ENCODE data around the gene EIF4G1.
A peak's percentile ranks its signal among the peaks of the same experiment; 100 is the strongest.

Gene EIF4G1

DNA sequence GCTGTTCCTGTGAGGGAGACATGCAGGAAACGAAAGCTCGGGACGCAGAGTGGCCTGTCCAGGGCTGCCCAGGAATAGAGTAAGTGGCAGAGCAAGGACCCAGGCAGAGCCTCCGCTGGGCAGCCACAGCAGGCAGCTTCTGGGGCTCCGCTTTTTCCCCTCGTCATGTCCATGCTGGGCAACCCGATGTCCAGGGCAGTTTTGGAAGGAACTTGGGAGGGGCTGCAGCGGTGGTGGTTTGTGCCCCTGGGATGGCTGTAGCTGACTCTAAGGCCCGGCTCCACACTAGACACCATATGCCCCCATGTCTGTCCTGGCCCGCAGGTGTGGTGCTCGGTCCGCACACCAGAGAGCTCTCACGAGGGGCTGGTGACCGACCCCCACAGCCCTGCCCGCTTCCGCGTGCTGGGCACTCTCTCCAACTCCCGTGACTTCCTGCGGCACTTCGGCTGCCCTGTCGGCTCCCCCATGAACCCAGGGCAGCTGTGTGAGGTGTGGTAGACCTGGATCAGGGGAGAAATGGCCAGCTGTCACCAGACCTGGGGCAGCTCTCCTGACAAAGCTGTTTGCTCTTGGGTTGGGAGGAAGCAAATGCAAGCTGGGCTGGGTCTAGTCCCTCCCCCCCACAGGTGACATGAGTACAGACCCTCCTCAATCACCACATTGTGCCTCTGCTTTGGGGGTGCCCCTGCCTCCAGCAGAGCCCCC, 22.5 kb upstream of the EIF4G1 start:
- Mint-ChIP-seq H3K4me1 (ENCODE audit: low read depth) (no peaks in the 10 kb centered on the region), H3K36me3 (ENCODE audit: low read depth) (no peaks in the 10 kb centered on the region), H3K27ac (no peak overlapping the region), H3K4me3 (no peak overlapping the region), H3K27me3 (ENCODE audit: low read depth) (peaks cover 10% of the 10 kb centered on the region), H3K9me3 (no peaks in the 10 kb centered on the region)

DNA sequence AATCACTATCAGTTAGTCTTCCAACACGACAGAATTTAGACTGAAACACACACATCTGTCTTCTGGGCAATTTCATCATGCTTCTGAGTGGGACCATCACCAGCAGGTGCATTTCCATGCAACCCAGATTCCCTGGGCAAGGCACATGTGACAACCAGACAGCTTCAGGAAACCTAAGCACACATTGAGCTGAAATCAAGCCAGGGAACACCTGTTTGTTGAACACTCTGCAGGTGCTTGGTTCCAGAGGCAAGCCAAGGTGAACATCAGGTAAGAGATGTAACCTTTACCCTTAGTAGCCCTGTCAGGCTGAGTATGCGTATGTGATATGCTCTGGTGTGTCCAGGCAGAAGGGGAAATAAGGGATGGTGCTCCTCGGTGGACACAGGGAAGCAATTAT, 18.6 kb upstream of the EIF4G1 start:
- no peak overlapping the region for H3K27ac Mint-ChIP-seq
- peaks cover 10% of the 10 kb centered on the region for H3K36me3 Mint-ChIP-seq (ENCODE audit: low read depth)
- H3K4me1 Mint-ChIP-seq (ENCODE audit: low read depth): peaks cover 16% of the 10 kb centered on the region
- H3K4me3 Mint-ChIP-seq: no peak overlapping the region
- no peaks in the 10 kb centered on the region for H3K9me3 Mint-ChIP-seq
- no peaks in the 10 kb centered on the region for H3K27me3 Mint-ChIP-seq (ENCODE audit: low read depth)

DNA sequence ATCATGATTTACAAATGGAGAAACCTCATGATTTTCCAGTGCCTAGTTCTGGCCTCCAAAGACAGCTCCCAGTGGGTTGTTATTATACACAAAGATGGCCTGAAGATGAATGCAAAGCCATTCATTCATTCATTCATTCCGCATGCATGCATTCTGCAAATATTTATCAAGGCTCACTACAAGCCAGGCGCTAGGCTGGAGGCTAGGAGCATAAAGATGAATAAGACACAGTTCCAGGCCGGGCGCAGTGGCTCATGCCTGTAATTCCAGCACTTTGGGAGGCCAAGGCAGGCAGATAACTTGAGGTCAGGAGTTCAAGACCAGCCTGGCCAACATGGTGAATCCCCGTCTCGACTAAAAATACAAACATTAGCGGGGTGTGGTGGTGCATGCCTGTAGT, 17.8 kb upstream of the EIF4G1 start:
- Mint-ChIP-seq H3K9me3 (no peaks in the 10 kb centered on the region), H3K4me3 (no peak overlapping the region), H3K27ac (no peak overlapping the region)

DNA sequence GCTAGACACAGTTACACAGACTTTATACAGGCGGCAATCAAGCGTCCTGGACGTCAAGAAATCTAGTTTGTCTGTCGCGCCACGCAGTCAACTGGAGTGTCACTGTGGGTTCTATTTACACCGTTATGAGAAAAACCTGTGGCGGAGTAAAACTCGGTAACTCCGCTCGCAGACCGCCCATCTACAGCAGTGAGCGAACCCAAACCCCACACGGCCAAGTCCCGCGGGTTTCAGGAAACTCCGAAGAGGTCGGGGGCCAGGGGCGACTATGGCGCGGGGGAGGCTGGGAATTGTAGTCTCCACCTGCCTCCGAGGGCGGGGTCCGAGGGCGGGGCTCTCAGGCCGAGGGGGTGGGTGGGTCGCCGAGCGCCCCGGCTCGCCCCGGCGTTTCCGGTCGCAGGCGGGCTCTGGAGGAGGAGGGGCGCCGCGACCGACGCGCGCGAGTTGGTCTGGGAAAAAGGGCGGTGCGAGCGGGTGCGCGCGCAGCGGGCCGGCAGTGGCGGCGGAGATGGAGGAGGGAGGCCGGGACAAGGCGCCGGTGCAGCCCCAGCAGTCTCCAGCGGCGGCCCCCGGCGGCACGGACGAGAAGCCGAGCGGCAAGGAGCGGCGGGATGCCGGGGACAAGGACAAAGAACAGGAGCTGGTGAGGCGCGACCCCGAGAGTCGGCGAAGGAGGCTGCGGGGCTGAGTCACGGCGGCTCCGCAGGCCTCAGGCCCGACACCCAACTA, 15.5 kb upstream of the EIF4G1 start, which contains the start of gene PSMD2:
Gene PSMD2, plus strand, starts transcription at position 483 of the 729 bp plus-strand sequence. Its CDS starts 26 bp downstream, at position 509.
- Mint-ChIP-seq H3K27me3 (ENCODE audit: low read depth) (no peaks in the 10 kb centered on the region), H3K27ac (peak within 1 kb of the TSS; percentile 88), H3K9me3 (no peaks in the 10 kb centered on the region), H3K36me3 (ENCODE audit: low read depth) (peaks cover 33% of the 10 kb centered on the region), H3K4me1 (ENCODE audit: low read depth) (peaks cover 17% of the 10 kb centered on the region), H3K4me3 (peak within 1 kb of the TSS; percentile 98)

More for the DNA sequence above, 17.8 kb upstream of the EIF4G1 start:
- Mint-ChIP-seq H3K4me1 (ENCODE audit: low read depth) (peaks cover 17% of the 10 kb centered on the region), H3K27me3 (ENCODE audit: low read depth) (no peaks in the 10 kb centered on the region), H3K36me3 (ENCODE audit: low read depth) (peaks cover 15% of the 10 kb centered on the region)

DNA sequence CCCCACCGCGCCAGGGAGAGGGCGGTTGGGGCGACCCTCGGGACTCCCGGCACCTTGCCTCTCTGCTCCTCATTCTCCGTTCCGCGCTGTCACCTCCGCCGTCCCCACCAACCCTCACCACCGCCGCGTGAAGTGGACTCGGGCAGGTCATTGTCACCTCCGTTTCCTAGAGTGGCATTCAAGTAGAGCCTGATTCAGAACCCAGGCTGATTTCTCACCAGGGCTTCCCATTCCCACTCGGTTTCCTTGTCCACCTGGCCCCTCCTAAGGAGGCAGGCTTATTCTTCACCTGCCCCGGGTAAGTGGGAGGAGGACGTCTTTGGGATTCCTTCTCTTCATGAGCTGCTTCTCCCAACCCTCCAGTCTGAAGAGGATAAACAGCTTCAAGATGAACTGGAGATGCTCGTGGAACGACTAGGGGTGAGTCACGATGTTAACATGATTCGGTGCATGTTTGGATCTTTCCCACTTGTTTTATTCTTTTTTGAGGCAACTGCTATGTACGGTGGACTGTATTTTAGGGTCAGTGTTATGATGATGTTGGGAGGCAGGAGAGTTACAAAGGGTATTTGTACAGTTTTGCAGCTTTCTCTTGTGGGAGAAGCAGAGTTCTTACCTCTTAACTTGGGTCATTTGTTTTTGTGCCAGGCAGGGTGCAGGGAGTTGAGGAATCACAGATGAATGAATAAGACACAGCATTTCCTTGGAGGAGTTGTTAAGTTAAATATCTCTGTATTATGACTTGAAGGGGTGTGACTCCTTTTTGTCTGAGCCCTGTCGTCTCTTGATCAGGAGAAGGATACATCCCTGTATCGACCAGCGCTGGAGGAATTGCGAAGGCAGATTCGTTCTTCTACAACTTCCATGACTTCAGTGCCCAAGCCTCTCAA, 14.7 kb upstream of the EIF4G1 start:
- Mint-ChIP-seq H3K27me3 (ENCODE audit: low read depth) (no peaks in the 10 kb centered on the region), H3K36me3 (ENCODE audit: low read depth) (peaks cover 38% of the 10 kb centered on the region), H3K4me3 (peak overlapping the region; percentile 98), H3K9me3 (no peaks in the 10 kb centered on the region), H3K27ac (peak overlapping the region; percentile 88), H3K4me1 (ENCODE audit: low read depth) (peaks cover 17% of the 10 kb centered on the region)

DNA sequence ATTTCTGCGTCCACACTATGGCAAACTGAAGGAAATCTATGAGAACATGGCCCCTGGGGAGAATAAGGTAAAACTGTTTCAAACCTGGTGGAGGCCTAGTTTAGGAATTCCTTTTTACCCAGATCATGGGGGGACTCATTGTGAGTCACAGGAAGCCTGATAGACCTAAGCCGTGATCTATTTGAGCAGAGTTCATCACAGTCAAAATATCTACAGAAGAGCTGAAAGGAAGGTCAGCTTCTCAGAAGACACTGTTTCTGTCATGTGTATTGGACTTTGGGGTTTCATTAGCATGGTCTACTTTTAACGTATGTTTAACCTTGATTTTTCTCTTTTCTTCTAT, 14.1 kb upstream of the EIF4G1 start:
- peaks cover 42% of the 10 kb centered on the region for H3K36me3 Mint-ChIP-seq (ENCODE audit: low read depth)
- no peaks in the 10 kb centered on the region for H3K9me3 Mint-ChIP-seq
- peak overlapping the region; percentile 98 for H3K4me3 Mint-ChIP-seq
- H3K4me1 Mint-ChIP-seq (ENCODE audit: low read depth): peaks cover 17% of the 10 kb centered on the region
- no peaks in the 10 kb centered on the region for H3K27me3 Mint-ChIP-seq (ENCODE audit: low read depth)
- H3K27ac Mint-ChIP-seq: no peak overlapping the region

DNA sequence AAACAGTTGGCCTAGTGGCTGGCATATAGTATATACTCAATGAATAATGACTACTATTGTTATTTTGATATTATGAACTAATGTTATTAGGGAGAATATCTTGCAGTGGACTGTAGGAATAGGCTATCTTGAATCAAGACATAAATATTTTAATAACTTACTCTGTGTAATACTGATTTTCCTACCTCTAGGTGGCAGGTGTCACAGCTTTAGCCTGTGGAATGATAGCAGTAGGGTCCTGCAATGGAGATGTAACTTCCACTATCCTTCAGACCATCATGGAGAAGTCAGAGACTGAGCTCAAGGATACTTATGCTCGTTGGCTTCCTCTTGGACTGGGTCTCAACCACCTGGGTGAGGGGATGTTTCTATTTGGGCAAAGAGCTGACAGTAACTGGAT, 8.8 kb upstream of the EIF4G1 start:
- H3K36me3 Mint-ChIP-seq (ENCODE audit: low read depth): peaks cover 73% of the 10 kb centered on the region
- H3K9me3 Mint-ChIP-seq: no peaks in the 10 kb centered on the region

DNA sequence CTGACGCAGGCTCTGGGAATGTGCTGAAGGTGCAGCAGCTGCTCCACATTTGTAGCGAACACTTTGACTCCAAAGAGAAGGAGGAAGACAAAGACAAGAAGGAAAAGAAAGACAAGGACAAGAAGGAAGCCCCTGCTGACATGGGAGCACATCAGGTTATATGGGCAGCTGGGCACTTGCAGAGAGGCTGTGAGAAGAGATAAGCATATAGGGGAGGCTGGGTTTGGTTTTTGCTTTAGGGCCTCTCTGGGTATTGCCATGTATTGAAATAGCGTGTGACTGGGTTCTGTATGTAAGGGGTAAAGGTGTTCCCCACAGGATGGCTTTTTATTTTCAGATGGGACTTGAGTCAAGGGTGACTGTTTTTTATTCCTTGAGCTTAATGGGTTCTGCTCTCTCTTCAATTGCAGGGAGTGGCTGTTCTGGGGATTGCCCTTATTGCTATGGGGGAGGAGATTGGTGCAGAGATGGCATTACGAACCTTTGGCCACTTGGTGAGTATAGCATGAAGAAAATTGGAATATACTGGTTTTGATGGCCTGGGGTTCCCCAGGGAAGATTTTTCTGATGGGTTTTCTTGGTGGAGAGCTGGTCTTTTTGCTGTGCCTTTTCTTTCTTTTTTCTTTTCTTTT, 7.9 kb upstream of the EIF4G1 start:
- no peaks in the 10 kb centered on the region for H3K27me3 Mint-ChIP-seq (ENCODE audit: low read depth)
- H3K9me3 Mint-ChIP-seq: no peaks in the 10 kb centered on the region
- H3K4me1 Mint-ChIP-seq (ENCODE audit: low read depth): no peaks in the 10 kb centered on the region
- H3K4me3 Mint-ChIP-seq: no peak overlapping the region
- no peak overlapping the region for H3K27ac Mint-ChIP-seq
- peaks cover 68% of the 10 kb centered on the region for H3K36me3 Mint-ChIP-seq (ENCODE audit: low read depth)

More for the DNA sequence above, 8.8 kb upstream of the EIF4G1 start:
- Mint-ChIP-seq H3K4me3 (no peak overlapping the region), H3K27me3 (ENCODE audit: low read depth) (no peaks in the 10 kb centered on the region), H3K27ac (no peak overlapping the region), H3K4me1 (ENCODE audit: low read depth) (peaks cover 2% of the 10 kb centered on the region)

DNA sequence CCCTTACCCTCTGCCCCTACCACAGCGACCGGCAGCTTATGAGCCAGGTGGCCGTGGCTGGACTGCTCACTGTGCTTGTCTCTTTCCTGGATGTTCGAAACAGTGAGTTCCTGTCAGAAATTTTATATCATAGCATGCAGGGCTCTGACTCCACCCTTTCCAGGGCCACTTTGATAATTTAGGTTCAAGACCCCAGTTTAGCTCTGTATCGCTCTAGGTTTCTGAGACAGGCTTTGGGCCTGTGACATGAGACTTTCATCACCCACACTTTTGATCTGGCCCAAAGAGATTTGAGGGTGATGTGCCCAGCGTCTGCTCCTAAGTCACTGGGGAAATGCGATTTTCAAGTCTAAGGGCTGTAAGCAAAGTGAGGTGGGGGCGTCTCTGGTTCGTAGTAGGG, 6.5 kb upstream of the EIF4G1 start:
- H3K9me3 Mint-ChIP-seq: no peaks in the 10 kb centered on the region
- no peak overlapping the region for H3K27ac Mint-ChIP-seq
- H3K27me3 Mint-ChIP-seq (ENCODE audit: low read depth): no peaks in the 10 kb centered on the region

DNA sequence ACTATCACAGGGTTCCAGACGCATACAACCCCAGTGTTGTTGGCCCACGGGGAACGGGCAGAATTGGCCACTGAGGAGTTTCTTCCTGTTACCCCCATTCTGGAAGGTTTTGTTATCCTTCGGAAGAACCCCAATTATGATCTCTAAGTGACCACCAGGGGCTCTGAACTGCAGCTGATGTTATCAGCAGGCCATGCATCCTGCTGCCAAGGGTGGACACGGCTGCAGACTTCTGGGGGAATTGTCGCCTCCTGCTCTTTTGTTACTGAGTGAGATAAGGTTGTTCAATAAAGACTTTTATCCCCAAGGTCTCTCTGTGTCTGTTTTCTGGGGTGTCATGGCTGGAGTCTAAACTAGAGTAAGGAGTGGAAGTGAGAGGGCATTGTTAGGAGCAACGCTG, 5.7 kb upstream of the EIF4G1 start:
- Mint-ChIP-seq H3K27ac (no peak overlapping the region), H3K36me3 (ENCODE audit: low read depth) (peaks cover 49% of the 10 kb centered on the region), H3K27me3 (ENCODE audit: low read depth) (no peaks in the 10 kb centered on the region)

More for the DNA sequence above, 6.5 kb upstream of the EIF4G1 start:
- Mint-ChIP-seq H3K4me1 (ENCODE audit: low read depth) (no peaks in the 10 kb centered on the region), H3K4me3 (no peak overlapping the region), H3K36me3 (ENCODE audit: low read depth) (peaks cover 55% of the 10 kb centered on the region)

DNA sequence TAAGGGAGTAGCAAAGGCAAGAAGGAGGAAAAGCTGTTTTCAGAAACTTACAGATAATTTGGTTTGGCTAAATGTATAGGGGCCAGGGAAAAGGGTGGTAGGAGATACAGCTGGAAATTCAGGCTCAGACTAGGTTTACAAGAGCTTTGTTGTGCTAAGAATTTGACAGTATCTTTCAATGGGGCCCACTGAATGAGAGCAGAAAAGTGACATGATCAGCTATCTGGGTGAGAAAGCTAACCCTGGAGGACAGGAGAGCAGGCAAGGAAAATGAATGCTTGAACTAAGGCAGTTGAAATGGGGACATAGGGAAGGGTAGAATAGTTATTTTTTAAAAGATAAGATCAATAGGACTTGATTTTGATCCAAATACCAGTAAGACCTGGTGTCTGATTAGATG, 2.8 kb upstream of the EIF4G1 start:
- Mint-ChIP-seq H3K27ac (no peak overlapping the region), H3K4me3 (no peak overlapping the region), H3K36me3 (ENCODE audit: low read depth) (peaks cover 32% of the 10 kb centered on the region), H3K9me3 (no peaks in the 10 kb centered on the region), H3K27me3 (ENCODE audit: low read depth) (no peaks in the 10 kb centered on the region), H3K4me1 (ENCODE audit: low read depth) (peaks cover 6% of the 10 kb centered on the region)

More for the DNA sequence above, 5.7 kb upstream of the EIF4G1 start:
- H3K9me3 Mint-ChIP-seq: no peaks in the 10 kb centered on the region
- H3K4me3 Mint-ChIP-seq: no peak overlapping the region
- H3K4me1 Mint-ChIP-seq (ENCODE audit: low read depth): no peaks in the 10 kb centered on the region

DNA sequence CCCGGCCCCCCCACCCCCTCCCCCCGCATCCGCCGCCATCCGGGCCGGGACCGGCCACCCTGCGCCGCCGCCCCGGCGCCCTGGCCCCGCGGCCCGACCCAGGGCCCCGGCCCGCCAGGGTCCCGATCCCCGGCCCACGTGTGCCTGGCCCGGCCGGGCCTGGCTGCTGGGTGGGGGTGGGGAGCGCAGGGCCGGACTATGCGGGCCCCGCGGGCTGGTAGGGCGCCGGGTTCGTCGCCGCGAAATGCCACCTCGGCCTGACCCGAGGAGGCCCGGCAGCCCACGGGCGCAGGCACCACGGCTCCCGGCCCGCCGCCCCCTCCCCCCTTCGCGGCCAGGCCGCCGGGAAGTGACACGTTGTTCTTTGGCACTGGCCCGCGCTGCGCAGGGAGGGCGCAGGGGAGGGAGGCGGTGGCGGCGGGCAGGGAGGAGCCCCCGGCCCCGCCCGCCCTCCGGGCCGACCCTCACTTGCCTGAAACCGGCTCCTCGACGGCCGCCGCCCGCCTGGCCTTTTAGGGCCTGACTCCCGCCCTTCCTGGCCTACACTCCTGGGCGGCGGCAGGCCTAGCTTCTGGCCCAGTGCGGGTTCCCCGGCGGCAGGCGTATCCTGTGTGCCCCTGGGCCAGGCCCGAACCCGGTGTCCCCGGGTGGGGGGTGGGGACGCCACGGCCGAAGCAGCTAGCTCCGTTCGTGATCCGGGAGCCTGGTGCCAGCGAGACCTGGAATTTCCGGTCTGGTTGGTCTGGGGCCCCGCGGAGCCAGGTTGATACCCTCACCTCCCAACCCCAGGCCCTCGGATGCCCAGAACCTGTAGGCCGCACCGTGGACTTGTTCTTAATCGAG, 515 bp downstream of the EIF4G1 start:
- peak overlapping the region; percentile 83 for H3K27ac Mint-ChIP-seq
- H3K27me3 Mint-ChIP-seq (ENCODE audit: low read depth): no peaks in the 10 kb centered on the region
- H3K4me1 Mint-ChIP-seq (ENCODE audit: low read depth): peaks cover 26% of the 10 kb centered on the region
- peak overlapping the region; percentile 88 for H3K4me3 Mint-ChIP-seq
- no peaks in the 10 kb centered on the region for H3K9me3 Mint-ChIP-seq
- H3K36me3 Mint-ChIP-seq (ENCODE audit: low read depth): peaks cover 20% of the 10 kb centered on the region

DNA sequence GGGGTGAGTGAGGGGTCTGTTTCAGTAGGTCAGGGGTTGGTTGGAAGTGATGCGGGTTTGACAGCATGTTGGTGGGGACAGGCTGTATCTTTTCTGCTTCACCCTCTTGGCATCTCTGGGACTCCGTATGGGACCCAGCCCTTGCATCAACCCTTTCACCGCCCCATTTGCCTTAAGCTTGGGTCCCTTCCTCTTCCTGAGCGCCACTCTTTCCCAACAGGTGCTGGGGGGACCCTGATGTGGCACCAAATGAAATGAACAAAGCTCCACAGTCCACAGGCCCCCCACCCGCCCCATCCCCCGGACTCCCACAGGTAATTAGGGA, 1.1 kb downstream of the EIF4G1 start:
- Mint-ChIP-seq H3K4me3 (peak overlapping the region; percentile 85), H3K27me3 (ENCODE audit: low read depth) (no peaks in the 10 kb centered on the region), H3K27ac (peak overlapping the region; percentile 83), H3K4me1 (ENCODE audit: low read depth) (peaks cover 26% of the 10 kb centered on the region), H3K36me3 (ENCODE audit: low read depth) (peaks cover 18% of the 10 kb centered on the region), H3K9me3 (no peaks in the 10 kb centered on the region)
